ENCODE measurements around the gene CCBE1. TPM values are rescaled to one million over a fixed set of nuclear protein-coding genes. Genes with fewer than 3 reads are reported as not detected.

CCBE1 gene
- total RNA-seq, 2 donors from 2014 or later: 1.00 to 2.9 TPM

DNA sequence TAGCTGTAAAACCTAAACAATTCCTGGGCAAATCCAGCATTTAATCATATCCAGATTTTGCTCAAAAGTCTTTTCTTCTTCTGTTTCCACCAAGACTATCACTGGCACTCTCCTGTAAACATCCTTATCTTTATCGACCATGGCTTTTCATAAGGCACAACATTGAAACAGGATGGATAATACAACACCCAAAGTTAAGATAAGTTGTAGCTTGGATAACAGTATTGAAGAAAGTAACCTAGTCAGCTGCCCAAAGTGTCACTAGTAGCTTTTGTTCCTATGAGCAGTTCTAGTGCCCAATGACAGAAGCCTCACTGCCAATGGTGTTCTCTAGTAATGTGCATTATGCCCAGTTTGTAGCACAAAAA is 22.3 kb downstream of the CCBE1 start:
- Histone ChIP-seq H3K27ac (ENCODE audit: low read depth, low read length) (no peak overlapping the region), H3K36me3 (ENCODE audit: control insufficient read depth, insufficient read depth, low read length) (no peaks in the 10 kb centered on the region), H3K4me1 (ENCODE audit: control insufficient read depth, insufficient read depth, low read length) (peaks cover 9% of the 10 kb centered on the region), H3K9me3 (ENCODE audit: control insufficient read depth, low read length) (no peaks in the 10 kb centered on the region), H3K27me3 (ENCODE audit: control insufficient read depth, insufficient read depth, low read length, poor library complexity, severe bottlenecking) (peaks cover 41% of the 10 kb centered on the region), H3K4me3 (ENCODE audit: low read length) (no peak overlapping the region), H3K9ac (ENCODE audit: extremely low read depth, low read length, poor library complexity, severe bottlenecking) (no peak overlapping the region)
- 100% methylated on average over 1 of the region's 1 CpG; no CpG with 5 or more reads in 1 of the 2 experiments for WGBS, 2 experiments (ENCODE audit: insufficient coverage in 1 of 2, insufficient read length in 1 of 2)
- DNase-seq: no peak
- Mint-ChIP-seq H3K27ac (no peak overlapping the region), H3K27me3 (ENCODE audit: insufficient read depth) (peaks cover 28% of the 10 kb centered on the region), H3K4me1 (peaks cover 15% of the 10 kb centered on the region), H3K9me3 (no peaks in the 10 kb centered on the region), H3K36me3 (ENCODE audit: low read depth) (no peaks in the 10 kb centered on the region), H3K4me3 (no peak overlapping the region)
- TF ChIP-seq, protein P1, sequence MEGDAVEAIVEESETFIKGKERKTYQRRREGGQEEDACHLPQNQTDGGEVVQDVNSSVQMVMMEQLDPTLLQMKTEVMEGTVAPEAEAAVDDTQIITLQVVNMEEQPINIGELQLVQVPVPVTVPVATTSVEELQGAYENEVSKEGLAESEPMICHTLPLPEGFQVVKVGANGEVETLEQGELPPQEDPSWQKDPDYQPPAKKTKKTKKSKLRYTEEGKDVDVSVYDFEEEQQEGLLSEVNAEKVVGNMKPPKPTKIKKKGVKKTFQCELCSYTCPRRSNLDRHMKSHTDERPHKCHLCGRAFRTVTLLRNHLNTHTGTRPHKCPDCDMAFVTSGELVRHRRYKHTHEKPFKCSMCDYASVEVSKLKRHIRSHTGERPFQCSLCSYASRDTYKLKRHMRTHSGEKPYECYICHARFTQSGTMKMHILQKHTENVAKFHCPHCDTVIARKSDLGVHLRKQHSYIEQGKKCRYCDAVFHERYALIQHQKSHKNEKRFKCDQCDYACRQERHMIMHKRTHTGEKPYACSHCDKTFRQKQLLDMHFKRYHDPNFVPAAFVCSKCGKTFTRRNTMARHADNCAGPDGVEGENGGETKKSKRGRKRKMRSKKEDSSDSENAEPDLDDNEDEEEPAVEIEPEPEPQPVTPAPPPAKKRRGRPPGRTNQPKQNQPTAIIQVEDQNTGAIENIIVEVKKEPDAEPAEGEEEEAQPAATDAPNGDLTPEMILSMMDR (conservative IDR thresholded peaks at IDR 0.05): no peak

DNA sequence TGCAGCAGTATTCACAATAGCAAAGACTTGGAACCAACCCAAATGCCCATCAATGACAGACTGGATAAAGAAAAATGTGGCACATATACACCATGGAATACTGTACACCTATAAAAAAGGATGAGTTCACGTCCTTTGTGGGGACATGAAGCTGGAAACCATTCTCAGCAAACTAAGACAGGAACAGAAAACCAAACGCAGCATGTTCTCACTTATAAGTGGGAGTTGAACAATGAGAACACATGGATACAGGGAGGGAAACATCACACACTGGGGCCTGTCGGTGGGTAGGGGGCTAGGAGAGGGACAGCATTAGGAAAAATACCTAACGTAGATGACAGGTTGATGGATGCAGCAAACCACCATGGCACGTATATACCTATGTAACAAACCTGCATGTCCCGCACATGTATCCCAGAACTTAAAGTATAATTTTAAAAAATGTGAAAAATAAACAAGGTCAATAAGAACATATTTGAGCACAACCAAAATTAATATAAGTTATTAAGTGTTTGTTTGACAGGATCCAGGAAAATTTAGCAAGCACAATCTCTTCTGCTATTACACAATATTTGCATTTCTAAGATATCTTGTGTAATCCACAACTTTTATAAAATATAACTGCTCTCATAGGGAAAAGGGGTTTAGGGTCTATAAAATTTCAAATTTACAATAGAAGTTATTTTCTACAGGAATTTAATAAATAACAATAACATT is 22.9 kb downstream of the CCBE1 start:
- peaks cover 15% of the 10 kb centered on the region for H3K4me1 Mint-ChIP-seq
- H3K9me3 Mint-ChIP-seq: no peaks in the 10 kb centered on the region
- DNase-seq: no peak
- H3K27me3 Mint-ChIP-seq (ENCODE audit: insufficient read depth): peaks cover 26% of the 10 kb centered on the region
- Histone ChIP-seq H3K27ac (ENCODE audit: low read depth, low read length) (no peak overlapping the region), H3K9ac (ENCODE audit: extremely low read depth, low read length, poor library complexity, severe bottlenecking) (no peak overlapping the region), H3K4me3 (ENCODE audit: low read length) (no peak overlapping the region), H3K9me3 (ENCODE audit: control insufficient read depth, low read length) (no peaks in the 10 kb centered on the region), H3K36me3 (ENCODE audit: control insufficient read depth, insufficient read depth, low read length) (no peaks in the 10 kb centered on the region), H3K4me1 (ENCODE audit: control insufficient read depth, insufficient read depth, low read length) (peaks cover 9% of the 10 kb centered on the region), H3K27me3 (ENCODE audit: control insufficient read depth, insufficient read depth, low read length, poor library complexity, severe bottlenecking) (peaks cover 35% of the 10 kb centered on the region)
- TF ChIP-seq, protein P1 (conservative IDR thresholded peaks at IDR 0.05): no peak
- H3K36me3 Mint-ChIP-seq (ENCODE audit: low read depth): no peaks in the 10 kb centered on the region
- no peak overlapping the region for H3K4me3 Mint-ChIP-seq
- no peak overlapping the region for H3K27ac Mint-ChIP-seq
- WGBS, 2 experiments (ENCODE audit: insufficient coverage in 1 of 2, insufficient read length in 1 of 2): 97 to 98% methylated on average over 4 of the region's 6 CpGs

DNA sequence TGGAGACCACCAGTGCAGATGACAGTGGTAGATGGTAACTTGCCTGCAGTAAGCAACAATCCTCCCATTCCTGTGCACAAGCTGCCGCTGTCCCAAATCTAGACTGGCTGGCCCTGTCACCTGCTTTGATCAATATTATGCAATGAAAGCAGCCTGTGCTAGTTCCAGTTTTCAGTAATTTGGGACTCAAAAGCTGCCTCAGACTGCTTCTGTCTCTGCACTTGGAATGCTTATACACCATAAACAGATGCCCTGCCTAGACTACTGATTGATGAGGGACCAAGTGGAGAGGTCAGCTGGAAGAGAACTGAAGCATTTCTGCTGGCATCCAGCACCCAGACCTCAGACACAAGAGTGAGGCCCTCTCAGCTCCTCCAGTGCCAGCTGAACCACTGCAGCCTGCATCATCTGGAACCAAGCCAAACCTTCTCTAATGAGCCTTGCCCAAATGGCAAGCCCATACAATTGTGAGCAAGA is 24.9 kb downstream of the CCBE1 start:
- Mint-ChIP-seq H3K9me3 (no peaks in the 10 kb centered on the region), H3K4me1 (peaks cover 15% of the 10 kb centered on the region), H3K4me3 (no peak overlapping the region), H3K27me3 (ENCODE audit: insufficient read depth) (peaks cover 27% of the 10 kb centered on the region), H3K36me3 (ENCODE audit: low read depth) (no peaks in the 10 kb centered on the region), H3K27ac (no peak overlapping the region)
- H3K9ac ChIP-seq (ENCODE audit: extremely low read depth, low read length, poor library complexity, severe bottlenecking): no peak overlapping the region
- TF ChIP-seq, protein P1 (conservative IDR thresholded peaks at IDR 0.05): no peak
- no peak overlapping the region for H3K27ac ChIP-seq (ENCODE audit: low read depth, low read length)
- no peaks in the 10 kb centered on the region for H3K36me3 ChIP-seq (ENCODE audit: control insufficient read depth, insufficient read depth, low read length)
- WGBS, 2 experiments (ENCODE audit: insufficient coverage in 1 of 2, insufficient read length in 1 of 2): 97 to 100% methylated on average over 1 of the region's 1 CpG
- DNase-seq: no peak
- no peaks in the 10 kb centered on the region for H3K9me3 ChIP-seq (ENCODE audit: control insufficient read depth, low read length)
- H3K4me3 ChIP-seq (ENCODE audit: low read length): no peak overlapping the region
- peaks cover 9% of the 10 kb centered on the region for H3K4me1 ChIP-seq (ENCODE audit: control insufficient read depth, insufficient read depth, low read length)
- H3K27me3 ChIP-seq (ENCODE audit: control insufficient read depth, insufficient read depth, low read length, poor library complexity, severe bottlenecking): peaks cover 20% of the 10 kb centered on the region

All from endodermal cell (in vitro differentiated cells).